SIG-M5 treated with dmso at 0.1 percent for 504 hours (cell line): ENCODE results near the gene SLC9A3.

Source experiments
- DNase-seq: peaks from one replicate; lab custom pipeline; 2025; ENCODE audit not compliant: unreplicated experiment; lab: John Stamatoyannopoulos, UW

The SLC9A3 gene

GRCh38 chr5:555058-555623, 30.9 kb upstream of the SLC9A3 start:
- no peak for DNase-seq

DNA sequence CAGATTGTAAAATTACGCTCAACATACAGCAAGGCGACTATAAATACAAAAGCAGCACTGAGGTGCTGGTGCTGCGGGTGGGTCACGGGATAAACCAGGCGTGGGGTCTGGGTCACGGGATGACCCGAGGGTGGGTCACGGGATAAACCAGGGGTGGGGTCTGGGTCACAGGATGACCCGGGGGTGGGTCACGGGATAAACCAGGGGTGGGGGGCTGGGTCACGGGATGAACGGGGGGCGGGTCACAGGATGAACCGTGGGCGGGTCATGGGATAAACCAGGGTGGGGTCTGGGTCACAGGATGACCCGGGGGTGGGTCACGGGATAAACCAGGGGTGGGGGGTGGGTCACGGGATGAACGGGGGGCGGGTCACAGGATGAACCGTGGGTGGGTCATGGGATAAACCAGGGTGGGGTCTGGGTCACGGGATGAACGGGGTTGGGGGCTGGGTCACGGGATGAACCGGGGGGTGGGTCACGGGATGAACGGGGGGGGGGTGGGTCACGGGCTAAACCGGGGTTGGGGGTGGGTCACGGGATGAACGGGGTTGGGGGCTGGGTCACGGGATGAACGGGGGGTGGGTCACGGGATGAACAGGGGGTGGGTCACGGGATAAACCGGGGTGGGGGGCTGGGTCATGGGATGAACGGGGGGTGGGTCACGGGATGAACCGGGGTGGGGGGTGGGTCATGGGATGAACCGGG, 30.2 kb upstream of the SLC9A3 start:
- no peak for DNase-seq

DNA sequence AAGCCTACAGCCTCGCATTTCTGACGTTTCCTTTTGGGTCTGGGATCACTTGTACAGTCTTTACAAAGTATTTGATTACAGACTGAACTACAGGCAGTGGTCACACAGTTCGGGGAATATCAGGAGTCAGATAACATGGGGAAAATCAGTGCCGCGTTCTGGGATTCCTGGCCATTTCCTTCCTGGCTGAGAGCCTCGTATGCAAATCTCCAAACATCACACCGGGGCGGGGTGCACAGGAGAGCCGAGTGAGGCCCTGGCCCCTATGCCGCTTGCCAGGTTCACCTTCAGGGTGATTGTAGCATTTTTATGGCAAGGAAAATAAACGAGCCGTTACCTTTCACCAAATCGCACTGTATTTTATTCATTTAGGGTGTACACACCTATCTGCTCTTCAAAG, 29.6 kb upstream of the SLC9A3 start:
- DNase-seq = no peak

DNA sequence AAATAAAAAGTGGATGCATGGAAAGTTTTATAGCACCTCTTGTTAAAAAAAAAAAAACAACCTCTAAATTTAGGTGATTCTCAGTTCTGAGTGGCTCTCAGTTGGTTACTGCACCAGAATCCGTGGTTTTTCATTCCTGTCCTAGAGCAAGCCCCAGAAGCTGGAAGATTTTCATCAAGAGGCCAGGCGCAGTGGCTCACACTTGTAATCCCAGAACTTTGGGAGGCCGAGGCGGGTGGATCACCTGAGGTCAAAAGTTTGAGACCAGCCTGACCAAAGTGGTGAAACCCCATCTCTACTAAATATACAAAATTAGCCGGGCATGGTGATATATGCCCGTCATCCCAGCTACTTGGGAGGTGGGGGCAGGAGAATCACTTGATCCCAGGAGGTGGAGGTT, 27.2 kb upstream of the SLC9A3 start:
- no peak for DNase-seq

DNA sequence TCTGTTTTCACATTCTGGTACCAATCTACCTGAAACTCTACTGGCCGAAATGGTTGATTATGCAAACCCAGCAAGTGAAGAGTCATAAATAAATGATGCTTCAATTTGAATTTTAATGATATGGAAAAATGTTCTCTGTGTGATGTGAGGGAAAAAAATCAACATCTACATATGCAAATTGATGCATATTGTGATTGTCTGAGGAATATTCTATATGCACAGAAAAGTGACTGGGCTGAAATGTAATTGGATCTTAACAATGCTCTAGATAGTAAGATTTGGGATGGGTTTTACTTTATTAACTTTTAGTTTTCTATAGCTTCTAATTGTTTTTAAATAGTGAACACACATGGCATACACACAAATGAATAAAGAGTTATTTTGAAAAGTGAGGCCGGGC, 25.0 kb upstream of the SLC9A3 start:
- no peak for DNase-seq

GRCh38 chr5:548256-548655, 24.0 kb upstream of the SLC9A3 start:
- DNase-seq = no peak

- no peak for DNase-seq
Measured at GRCh38 chr5:547086-547924, 23.1 kb upstream of the SLC9A3 start.

GRCh38 chr5:546376-546908, 22.2 kb upstream of the SLC9A3 start:
- DNase-seq = no peak

GRCh38 chr5:545641-546375, 21.6 kb upstream of the SLC9A3 start:
- DNase-seq = no peak

DNA sequence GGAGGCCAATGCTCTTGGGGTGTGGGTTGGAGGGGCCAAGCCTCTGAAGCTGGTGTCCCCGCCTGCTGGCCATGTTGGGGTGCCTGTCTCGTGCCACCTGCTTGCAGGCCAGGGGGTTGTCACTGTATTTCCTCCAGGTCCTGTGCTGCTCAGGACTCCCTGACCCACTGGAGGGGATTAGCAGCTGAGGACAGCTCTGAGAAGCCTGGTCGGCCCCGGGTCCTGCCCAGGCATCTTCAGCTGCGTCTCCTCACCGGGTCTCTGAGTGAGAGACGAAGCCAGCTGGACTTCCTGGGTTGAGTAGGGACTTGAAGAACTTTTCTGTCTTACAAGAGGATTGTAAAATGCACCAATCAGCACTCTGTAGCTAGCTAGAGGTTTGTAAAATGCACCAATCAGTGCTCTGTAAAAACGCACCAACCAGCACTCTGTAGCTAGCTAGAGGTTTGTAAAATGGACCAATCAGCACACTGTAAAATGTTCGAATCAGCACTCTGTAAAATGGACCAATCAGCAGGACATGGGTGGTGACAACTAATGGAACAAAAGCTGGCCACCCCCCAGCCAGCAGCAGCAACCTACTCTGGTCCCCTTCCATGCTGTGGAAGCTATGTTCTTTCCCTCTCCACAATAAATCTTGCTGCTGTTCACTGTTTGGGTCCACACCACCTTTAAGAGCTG, 20.6 kb upstream of the SLC9A3 start:
- no peak for DNase-seq

DNA sequence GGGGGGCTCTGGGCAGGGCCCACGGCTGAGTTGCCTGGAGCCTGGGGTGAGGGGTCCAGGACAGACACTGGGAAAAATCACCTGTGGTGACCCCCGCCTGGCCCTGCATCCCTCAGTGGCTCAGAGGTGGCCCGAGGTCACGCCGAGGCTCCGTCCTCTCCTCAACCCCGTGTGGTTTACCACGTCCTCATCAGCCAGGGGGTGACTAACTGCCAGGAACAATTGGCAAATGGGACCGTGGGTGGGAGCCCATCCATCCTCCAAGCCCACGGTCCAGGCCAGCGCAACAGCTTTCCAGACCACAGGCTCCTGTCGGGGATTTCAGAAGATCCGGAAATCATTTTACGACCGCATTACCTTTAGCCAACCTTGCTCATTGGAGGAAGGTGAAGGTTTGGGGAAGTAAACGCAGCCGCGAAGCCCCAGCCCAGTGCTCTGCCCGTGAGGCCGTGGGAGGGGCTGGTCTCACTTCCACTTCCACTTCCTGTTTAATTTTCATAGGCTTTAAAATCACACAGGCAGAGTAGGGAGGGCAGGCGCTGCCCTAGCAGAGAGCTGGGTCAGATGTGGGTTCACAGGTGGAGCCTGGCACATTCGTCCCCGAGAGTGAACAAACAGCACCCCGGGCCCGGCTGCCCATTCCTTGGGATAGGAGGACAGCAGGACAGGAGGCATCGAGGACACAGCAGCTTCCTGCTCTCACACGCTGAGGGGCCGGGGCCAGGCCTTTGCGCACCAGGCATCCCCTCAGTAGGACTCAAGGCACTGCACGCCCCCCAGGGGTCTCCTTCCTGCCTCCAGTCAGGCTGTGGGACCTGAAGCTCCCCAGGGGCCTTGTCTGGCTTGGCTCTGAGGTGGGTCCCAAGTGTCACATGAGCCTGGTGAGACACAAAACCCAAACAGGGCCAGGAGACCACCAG, 19.8 kb upstream of the SLC9A3 start:
- peak; percentile 93 for DNase-seq

GRCh38 chr5:543351-543750, 19.1 kb upstream of the SLC9A3 start:
- no peak for DNase-seq

DNA sequence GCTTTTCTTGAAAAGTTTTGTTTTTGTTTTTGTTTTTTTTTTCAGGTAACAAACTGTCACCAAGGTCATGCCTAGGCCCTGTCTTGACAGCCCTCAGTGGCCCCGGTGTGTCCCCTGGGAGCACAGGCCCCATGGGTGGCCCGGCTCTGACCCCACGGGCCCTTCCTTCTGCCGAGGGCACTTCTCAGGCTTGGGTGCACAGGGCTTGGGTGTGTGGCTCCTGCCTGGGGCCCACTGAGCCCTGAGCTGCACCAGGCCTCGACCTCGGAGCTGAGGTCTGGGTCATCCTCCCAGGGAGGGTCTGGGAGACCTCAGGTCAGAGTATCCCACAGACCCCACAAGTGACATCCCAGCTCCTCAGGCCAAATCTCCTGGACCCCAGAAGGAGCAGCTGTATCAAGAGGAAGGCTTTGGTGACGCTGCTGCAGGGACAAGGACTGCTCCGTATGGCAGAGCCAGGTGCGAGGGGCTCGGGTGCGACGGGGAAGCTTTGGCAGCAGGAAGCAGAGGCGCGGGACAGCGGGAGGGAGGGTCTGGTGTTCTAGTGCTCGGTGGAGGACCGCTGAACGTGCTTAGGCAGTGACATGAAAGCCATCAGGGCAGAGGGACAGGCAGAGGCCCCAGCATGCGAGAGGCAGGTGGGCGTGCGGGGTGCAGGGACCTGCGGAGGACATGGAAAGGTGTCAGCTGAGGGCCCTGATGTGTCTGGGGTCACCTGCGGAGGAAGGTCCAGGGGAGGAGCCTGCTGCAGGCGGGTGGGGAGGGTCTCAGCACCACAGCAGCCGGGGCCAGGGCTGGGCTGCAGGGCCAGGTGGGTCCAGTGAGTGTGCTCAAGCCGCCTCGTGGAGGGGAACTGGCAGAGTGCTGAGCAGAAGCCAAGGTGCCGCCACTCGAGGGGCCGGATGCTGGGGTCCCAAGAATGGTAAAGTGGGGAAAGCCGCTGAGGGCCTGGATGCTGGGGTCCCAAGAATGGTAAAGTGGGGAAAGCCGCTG, 18.4 kb upstream of the SLC9A3 start:
- DNase-seq = no peak

DNA sequence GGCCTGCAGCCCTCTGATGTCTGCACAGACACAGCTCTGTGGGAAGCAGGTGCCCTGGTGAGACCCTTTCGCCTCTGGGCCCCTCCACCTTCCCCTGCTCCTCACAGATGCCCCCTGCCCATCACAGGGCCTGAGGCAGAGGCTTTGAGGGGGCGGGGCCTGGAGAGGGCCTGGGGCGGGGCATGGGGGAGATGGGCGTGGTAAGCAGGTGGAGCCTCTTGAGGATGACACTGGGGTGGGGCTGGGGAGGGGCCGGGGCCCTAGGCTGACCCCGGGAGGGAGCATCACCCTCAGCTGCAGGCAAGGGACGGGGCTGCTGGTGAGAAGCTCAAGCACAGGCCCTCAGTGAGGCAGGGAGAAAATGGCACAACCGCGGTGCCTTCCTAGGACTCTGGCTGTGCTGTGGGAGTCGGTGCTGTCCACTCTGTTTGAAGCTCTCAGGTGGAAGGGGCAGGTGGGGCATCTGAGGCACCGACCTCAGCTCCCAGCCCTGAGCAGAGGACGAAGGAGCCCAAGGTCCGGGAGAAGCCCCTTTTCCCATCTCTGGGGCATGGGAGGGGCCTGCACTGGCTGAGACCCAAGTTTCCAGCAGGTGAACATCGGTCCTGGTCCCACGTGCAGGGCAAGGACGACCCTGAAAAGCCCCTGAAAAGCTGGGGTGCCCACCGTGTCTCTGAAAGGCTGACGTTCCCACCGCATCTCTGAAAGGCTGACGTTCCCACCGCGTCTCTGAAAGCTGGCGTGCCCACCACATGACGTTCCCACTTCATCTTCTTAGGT, 17.5 kb upstream of the SLC9A3 start:
- DNase-seq = no peak

DNA sequence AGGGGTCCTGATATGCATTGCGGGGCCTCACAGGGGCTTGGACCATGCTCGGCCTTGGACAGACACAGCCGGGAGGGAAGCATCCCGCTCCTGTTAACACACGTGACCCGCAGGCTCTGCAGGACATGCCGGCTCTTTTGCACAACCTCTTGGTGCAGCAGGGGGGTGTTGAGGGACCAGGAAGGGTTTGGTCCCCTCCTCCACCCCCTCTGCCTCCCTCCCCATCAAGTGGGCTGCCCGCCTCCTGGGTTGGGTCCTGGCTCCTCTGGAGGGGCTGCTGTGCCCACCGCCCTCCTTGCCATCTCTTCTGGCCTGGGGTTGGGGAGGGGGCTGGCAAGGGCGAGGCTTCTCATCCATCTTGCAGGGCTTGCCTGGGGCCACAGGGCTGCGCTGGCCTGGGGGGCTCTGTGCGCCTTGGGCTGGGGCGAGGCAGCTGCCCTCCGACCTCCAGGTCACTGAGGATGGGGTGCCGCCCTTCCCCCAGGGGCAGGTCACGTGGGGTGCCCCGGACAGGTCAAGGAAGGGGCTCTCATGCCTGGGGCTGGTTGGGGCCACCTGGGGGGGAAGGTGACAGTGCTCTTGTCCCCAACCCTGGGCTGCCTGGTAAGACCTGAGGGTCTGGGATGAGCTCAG, 16.8 kb upstream of the SLC9A3 start:
- no peak for DNase-seq

DNA sequence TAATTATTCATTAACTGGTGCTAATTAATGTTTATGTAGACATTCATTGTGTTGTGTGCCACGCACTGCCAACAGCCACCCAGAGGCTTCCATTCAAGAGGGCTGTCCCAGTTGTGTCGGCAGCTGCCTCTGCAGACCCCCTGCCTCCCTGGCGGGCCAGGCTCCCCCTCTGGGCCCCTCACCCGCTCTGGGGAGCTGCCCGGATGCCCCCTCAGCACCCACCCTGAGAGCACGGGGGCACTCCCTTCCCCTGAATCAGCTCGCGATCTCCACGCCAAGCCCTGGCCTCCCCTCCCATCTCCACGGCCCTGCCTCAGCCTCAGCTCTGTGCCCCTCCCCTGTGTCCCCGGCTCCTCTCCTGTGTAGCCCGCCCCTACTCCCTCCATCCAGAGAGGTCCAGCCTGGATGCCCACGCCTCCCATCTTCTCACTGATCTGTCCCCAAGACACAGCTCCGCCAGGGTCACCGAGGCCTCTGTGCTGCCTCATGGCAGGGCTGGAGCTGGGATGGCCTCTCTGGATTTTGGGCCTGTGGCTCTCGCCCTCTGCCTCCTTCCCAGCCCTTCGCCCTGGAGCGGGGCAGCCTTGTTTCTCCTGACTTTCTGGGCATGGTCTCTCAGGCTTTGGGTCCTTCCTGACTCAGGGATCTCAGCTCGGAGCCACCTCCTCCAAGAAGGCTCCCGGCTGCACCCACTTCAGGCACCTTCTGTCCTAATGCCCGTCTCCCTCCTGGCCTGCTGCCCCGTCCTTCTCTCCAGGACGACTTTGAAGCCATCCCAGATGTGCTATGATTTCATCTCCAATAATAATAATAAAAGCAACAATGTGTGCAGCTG, 16.0 kb upstream of the SLC9A3 start:
- DNase-seq = no peak
